ENCODE measurements around the gene ZNF70. TPM values are rescaled to one million over a fixed set of nuclear protein-coding genes. Genes with fewer than 3 reads are reported as not detected.

Gene ZNF70
- total RNA-seq, result 1 to 10 TPM; 2.7 to 7.5 (median 5.9) TPM

DNA sequence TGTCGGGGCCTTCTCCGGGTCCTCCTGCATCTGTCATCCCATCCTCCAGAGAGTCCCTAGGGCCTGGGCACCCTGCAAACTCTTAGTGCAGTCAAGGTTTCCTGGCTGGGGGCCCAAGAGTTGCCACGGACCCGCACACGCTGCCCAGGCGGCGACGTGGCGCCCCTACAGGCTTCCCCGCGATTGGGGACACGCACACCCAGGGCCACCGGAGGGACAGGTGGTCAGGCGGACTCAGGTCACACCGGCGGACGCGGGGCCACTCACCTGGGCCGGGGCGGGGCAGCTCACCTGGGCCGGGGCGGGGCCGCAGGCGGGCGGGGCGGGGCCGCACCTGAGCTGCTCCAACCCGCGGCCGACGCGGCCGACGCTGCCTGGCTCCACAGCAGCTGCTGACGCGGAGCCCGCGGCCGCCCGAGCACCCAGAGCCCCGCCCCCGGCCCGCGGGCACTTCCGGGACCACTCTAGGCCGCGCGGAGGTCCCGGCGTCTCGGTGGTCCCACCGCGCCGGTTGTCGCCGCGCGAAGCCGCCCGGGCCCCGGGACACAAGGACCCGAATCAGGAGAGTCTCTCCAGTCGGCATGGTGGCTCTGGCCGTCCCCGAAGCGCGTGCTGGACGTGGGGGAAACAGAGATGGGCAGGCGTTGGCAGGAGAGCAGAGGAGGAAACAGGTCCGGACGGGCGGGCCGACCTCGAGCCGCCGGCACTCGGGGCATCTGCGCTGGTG is at the start of gene ZNF70:
TSS of gene ZNF70 (minus strand) at position 399 of the 727 bp plus-strand sequence. CDS start 5,972 bp downstream, outside the sequence.
- in situ Hi-C loops (cut with MboI; ENCODE audit: low pct_ligation_motif_present in 1 of 4, low pct_unique_long_range_greater_than_20kb in 1 of 4, low sequenced_read_pairs in 3 of 4), result no loop called here
- peak within 1 kb of the TSS; percentile 90 to 95 (median 92) for H3K27ac ChIP-seq
- no peaks in the 10 kb centered on the region for H3K27me3 ChIP-seq
- peak within 1 kb of the TSS; percentile 59 to 70 (median 62) for H3K4me3 ChIP-seq
- no peak for TF ChIP-seq EP300 (IDR thresholded peaks at IDR 0.05; ENCODE audit: low read depth)
- TF ChIP-seq, protein P1, sequence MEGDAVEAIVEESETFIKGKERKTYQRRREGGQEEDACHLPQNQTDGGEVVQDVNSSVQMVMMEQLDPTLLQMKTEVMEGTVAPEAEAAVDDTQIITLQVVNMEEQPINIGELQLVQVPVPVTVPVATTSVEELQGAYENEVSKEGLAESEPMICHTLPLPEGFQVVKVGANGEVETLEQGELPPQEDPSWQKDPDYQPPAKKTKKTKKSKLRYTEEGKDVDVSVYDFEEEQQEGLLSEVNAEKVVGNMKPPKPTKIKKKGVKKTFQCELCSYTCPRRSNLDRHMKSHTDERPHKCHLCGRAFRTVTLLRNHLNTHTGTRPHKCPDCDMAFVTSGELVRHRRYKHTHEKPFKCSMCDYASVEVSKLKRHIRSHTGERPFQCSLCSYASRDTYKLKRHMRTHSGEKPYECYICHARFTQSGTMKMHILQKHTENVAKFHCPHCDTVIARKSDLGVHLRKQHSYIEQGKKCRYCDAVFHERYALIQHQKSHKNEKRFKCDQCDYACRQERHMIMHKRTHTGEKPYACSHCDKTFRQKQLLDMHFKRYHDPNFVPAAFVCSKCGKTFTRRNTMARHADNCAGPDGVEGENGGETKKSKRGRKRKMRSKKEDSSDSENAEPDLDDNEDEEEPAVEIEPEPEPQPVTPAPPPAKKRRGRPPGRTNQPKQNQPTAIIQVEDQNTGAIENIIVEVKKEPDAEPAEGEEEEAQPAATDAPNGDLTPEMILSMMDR (IDR thresholded peaks at IDR 0.05), result peak in 4 of 5 experiments; percentile 16 to 36 (median 26)
- TF ChIP-seq POLR2AphosphoS5 (IDR thresholded peaks at IDR 0.05), result peak; percentile 10 to 79 (median 67)
- TF ChIP-seq POLR2A (IDR thresholded peaks at IDR 0.05), result peak; percentile 71
- H3K4me1 ChIP-seq, result peaks cover 7 to 22% (median 16%) of the 10 kb centered on the region in 4 donors
- H3K9me3 ChIP-seq, result no peaks in the 10 kb centered on the region
- 0% methylated on average over 36 of the region's 78 CpGs; no CpG with 5 or more reads in 1 of the 2 donors for WGBS, 2 donors (ENCODE audit: low coverage in 1 of 2)
- no peaks in the 10 kb centered on the region for H3K36me3 ChIP-seq
- peak; percentile 93 for DNase-seq
- intact Hi-C loops (cut with DNase I; ENCODE audit: low total_unique reads), result no loop called here

DNA sequence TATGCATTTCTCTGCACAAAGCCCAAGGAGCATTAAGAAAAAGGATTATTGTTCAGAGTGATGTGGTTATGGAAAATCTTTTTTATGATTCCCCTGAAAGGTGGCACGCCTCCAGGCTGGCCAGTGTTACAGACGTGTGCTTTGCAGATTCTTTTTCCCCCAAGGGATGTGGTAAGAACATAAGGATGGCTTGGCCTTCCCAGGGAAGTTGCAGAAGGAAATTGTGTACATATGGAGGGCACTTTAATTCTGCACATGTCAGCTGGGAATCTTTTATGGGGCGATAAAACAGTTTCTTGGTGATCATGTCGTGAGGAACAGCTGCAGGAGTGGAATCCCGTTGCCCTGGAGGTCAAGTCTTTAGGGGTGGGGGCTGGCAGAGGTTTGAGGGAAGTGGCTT is 45.5 kb upstream of the ZNF70 start:
- peaks cover 0 to 42% (median 15%) of the 10 kb centered on the region in 4 donors for H3K36me3 ChIP-seq
- no peaks in the 10 kb centered on the region for H3K27me3 ChIP-seq
- 50 to 54% methylated on average over 2 to 5 of the region's 5 CpGs for WGBS, 2 donors (ENCODE audit: low coverage in 1 of 2)
- no peak overlapping the region for H3K4me3 ChIP-seq
- no peak for TF ChIP-seq POLR2A (IDR thresholded peaks at IDR 0.05)
- TF ChIP-seq, protein P1 (IDR thresholded peaks at IDR 0.05), result no peak
- no peak for TF ChIP-seq EP300 (IDR thresholded peaks at IDR 0.05; ENCODE audit: low read depth)
- TF ChIP-seq POLR2AphosphoS5 (IDR thresholded peaks at IDR 0.05), result no peak
- no peak overlapping the region for H3K27ac ChIP-seq
- in situ Hi-C loops (cut with MboI; ENCODE audit: low pct_ligation_motif_present in 1 of 4, low pct_unique_long_range_greater_than_20kb in 1 of 4, low sequenced_read_pairs in 3 of 4) (no loop called here), intact Hi-C loops (cut with DNase I; ENCODE audit: low total_unique reads) (no loop called here)
- H3K4me1 ChIP-seq, result peaks cover 0 to 10% (median 5%) of the 10 kb centered on the region in 4 donors
- no peaks in the 10 kb centered on the region for H3K9me3 ChIP-seq
- no peak for DNase-seq

DNA sequence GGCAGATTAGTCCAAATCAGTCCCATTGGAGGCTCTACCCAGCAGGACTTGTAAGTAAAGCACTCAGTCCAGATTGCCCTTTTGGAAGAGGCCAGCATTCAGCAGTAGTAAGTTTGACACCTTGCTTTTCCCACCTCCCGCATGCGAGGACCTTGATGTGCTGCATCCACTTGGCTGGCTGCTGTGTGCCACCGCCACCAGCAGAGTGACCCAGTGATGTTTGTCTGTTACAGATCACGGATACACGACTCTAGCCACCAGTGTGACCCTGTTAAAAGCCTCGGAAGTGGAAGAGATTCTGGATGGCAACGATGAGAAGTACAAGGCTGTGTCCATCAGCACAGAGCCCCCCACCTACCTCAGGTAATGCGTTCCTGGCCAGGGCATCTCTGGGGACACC is 42.4 kb upstream of the ZNF70 start:
- TF ChIP-seq EP300 (IDR thresholded peaks at IDR 0.05; ENCODE audit: low read depth) (no peak), POLR2A (IDR thresholded peaks at IDR 0.05) (no peak), POLR2AphosphoS5 (IDR thresholded peaks at IDR 0.05) (no peak)
- TF ChIP-seq, protein P1 (IDR thresholded peaks at IDR 0.05), result no peak
- 92% methylated on average over 8 of the region's 8 CpGs; no CpG with 5 or more reads in 1 of the 2 donors for WGBS, 2 donors (ENCODE audit: low coverage in 1 of 2)
- in situ Hi-C loops (cut with MboI; ENCODE audit: low pct_ligation_motif_present in 1 of 4, low pct_unique_long_range_greater_than_20kb in 1 of 4, low sequenced_read_pairs in 3 of 4) (no loop called here), intact Hi-C loops (cut with DNase I; ENCODE audit: low total_unique reads) (no loop called here)
- no peak for DNase-seq
- H3K4me3 ChIP-seq, result no peak overlapping the region
- no peaks in the 10 kb centered on the region for H3K27me3 ChIP-seq
- peaks cover 9 to 40% (median 14%) of the 10 kb centered on the region in 4 donors for H3K4me1 ChIP-seq
- no peak overlapping the region for H3K27ac ChIP-seq
- peaks cover 0 to 24% (median 8%) of the 10 kb centered on the region in 4 donors for H3K36me3 ChIP-seq
- no peaks in the 10 kb centered on the region for H3K9me3 ChIP-seq

GRCh38 chr22:23791738-23792645 is 41.1 kb upstream of the ZNF70 start:
- H3K27ac ChIP-seq, result peak overlapping the region in 3 of 4 donors; percentile 2 to 55 (median 14)
- TF ChIP-seq EP300 (IDR thresholded peaks at IDR 0.05; ENCODE audit: low read depth) (no peak), POLR2AphosphoS5 (IDR thresholded peaks at IDR 0.05) (no peak)
- DNase-seq, result no peak
- no peak overlapping the region for H3K4me3 ChIP-seq
- in situ Hi-C loops (cut with MboI; ENCODE audit: low pct_ligation_motif_present in 1 of 4, low pct_unique_long_range_greater_than_20kb in 1 of 4, low sequenced_read_pairs in 3 of 4) (no loop called here), intact Hi-C loops (cut with DNase I; ENCODE audit: low total_unique reads) (no loop called here)
- H3K27me3 ChIP-seq, result no peaks in the 10 kb centered on the region
- peaks cover 0 to 17% (median 8%) of the 10 kb centered on the region in 4 donors for H3K36me3 ChIP-seq
- peaks cover 15 to 49% (median 22%) of the 10 kb centered on the region in 4 donors for H3K4me1 ChIP-seq
- 66 to 79% methylated on average over 10 to 25 of the region's 25 CpGs for WGBS, 2 donors (ENCODE audit: low coverage in 1 of 2)
- H3K9me3 ChIP-seq, result no peaks in the 10 kb centered on the region
